GM12878 (cell line): Measurements from ENCODE around the gene CEACAM8. TPM values are rescaled to one million over a fixed set of nuclear protein-coding genes. Genes with fewer than 3 reads are reported as not detected.
"Not testable (repeated sequence)": the region's sequence is repeated elsewhere in the genome, so short reads cannot be mapped to it uniquely, and the experiment has no call there.

ENCODE experiments used
- ATAC-seq: fragments of 200-7000 bp; cut with Tn5 transposase; 3 replicates; pipeline ENCODE4 v1.9.1; 2020; ENCODE audit warnings: mild to moderate bottlenecking, moderate library complexity
- BruUV-seq: library from RNA; stranded (reverse); fragments of 400-500 nt; replicated peaks from 2 replicates; lab custom pipeline; 2021; lab: Mats Ljungman, UMichigan
- CTCF ChIA-PET: fragments of 300-600 bp; sonication (Branson Sonifier 250); formaldehyde crosslinking; extraction: SDS; loops from one replicate; lab custom pipeline; 2021; ENCODE audit warnings: inconsistent platforms; lab: Yijun Ruan, JAX
- POLR2A ChIA-PET: fragments of 350-600 bp; formaldehyde crosslinking; extraction: SDS; loops from one replicate; lab custom pipeline; 2021; ENCODE audit warnings: inconsistent platforms; lab: Charles Lee
- RAD21 ChIA-PET: fragments of 300-600 bp; sonication (Branson Sonifier 250); formaldehyde crosslinking; loops from one replicate; lab custom pipeline; 2023; ENCODE audit warnings: antibody characterized with exemption; ENCODE audit not compliant: unreplicated experiment; lab: Charles Lee
- SMC1A ChIA-PET: fragments of 300-600 bp; sonication (Branson Sonifier 250); formaldehyde crosslinking; loops from one replicate; lab custom pipeline; 2023; ENCODE audit not compliant: unreplicated experiment, uncharacterized antibody; lab: Charles Lee
- DNase-seq: peaks from one replicate; pipeline ENCODE4 v3.0.0-alpha.2; 2011; ENCODE audit warnings: low read depth, low spot score
- FAIRE-seq: peaks from 3 replicates; lab custom pipeline; 2011; peaks lifted over from hg19 to GRCh38; lab: Jason Lieb, UNC
- H2AFZ ChIP-seq: 2 replicates; pipeline ENCODE4 v1.6.0; 2011; ENCODE audit warnings: low read depth, low read length, control low read depth; ENCODE audit not compliant: control insufficient read depth
- H3K27ac ChIP-seq: 2 replicates; pipeline ENCODE4 v1.5.1; 2011; ENCODE audit warnings: control low read depth; ENCODE audit not compliant: control insufficient read depth, insufficient read depth
- H3K27me3 ChIP-seq, 2 experiments: replicated peaks in 1 of 2; 2 replicates each; pipeline versions ENCODE4 v1.6.0 to v1.6.1; 2011; ENCODE audit warnings: low read length in 1 of 2; ENCODE audit not compliant: control insufficient read depth in 2 of 2, insufficient read depth in 2 of 2
- H3K36me3 ChIP-seq, 2 experiments: 2 replicates each; pipeline ENCODE4 v1.5.1; 2011; ENCODE audit warnings: low read length in 1 of 2; ENCODE audit not compliant: control insufficient read depth in 2 of 2, insufficient read depth in 2 of 2
- H3K4me1 ChIP-seq: 2 replicates; pipeline ENCODE4 v1.6.1; 2011; ENCODE audit warnings: mild to moderate bottlenecking, low read length, moderate library complexity, mixed read lengths; ENCODE audit not compliant: control insufficient read depth, insufficient read depth
- H3K4me2 ChIP-seq: 2 replicates; pipeline ENCODE4 v1.6.0; 2011; ENCODE audit warnings: control low read depth; ENCODE audit not compliant: control insufficient read depth, insufficient read depth
- H3K4me3 ChIP-seq: fragments of 200-600 bp; sonication (generic); 2 replicates; pipeline ENCODE4 v1.5.1; 2016
- H3K79me2 ChIP-seq: 2 replicates; pipeline ENCODE4 v1.6.0; 2011; ENCODE audit warnings: low read length; ENCODE audit not compliant: control insufficient read depth, insufficient read depth
- H3K9ac ChIP-seq: 2 replicates; pipeline ENCODE4 v1.8.0; 2011; ENCODE audit warnings: low read length, control low read depth, mixed read lengths; ENCODE audit not compliant: control insufficient read depth, insufficient read depth
- H3K9me3 ChIP-seq: replicated peaks from 3 replicates; pipeline ENCODE4 v1.5.1; 2011; ENCODE audit warnings: mild to moderate bottlenecking, low read length; ENCODE audit not compliant: control insufficient read depth, insufficient read depth
- H4K20me1 ChIP-seq: 2 replicates; pipeline ENCODE4 v1.6.0; 2011; ENCODE audit not compliant: control insufficient read depth, insufficient read depth
- CEBPB ChIP-seq, 2 experiments: fragments of 150-350 bp in 1 of 2; IDR thresholded peaks; 2 replicates each; pipeline ENCODE4 v1.6.1; 2012 to 2014; ENCODE audit warnings: low read depth in 2 of 2, low read length in 2 of 2, borderline replicate concordance in 1 of 2, inconsistent platforms in 1 of 2
- CREM ChIP-seq: IDR thresholded peaks from 2 replicates; pipeline ENCODE4 v1.6.1; 2014; ENCODE audit warnings: antibody characterized with exemption, low read depth
- EZH2 ChIP-seq: IDR thresholded peaks from 2 replicates; pipeline ENCODE4 v1.6.1; 2012; ENCODE audit warnings: low read depth, mild to moderate bottlenecking, control low read depth, inconsistent platforms, low read length, borderline replicate concordance; ENCODE audit not compliant: control insufficient read depth
- MXI1 ChIP-seq: fragments of 150-350 bp; IDR thresholded peaks from 2 replicates; pipeline ENCODE4 v1.6.1; 2011; ENCODE audit warnings: low read depth, mild to moderate bottlenecking, inconsistent platforms, low read length, improper control_type of control experiment
- NR2C1 ChIP-seq: fragments of 450-650 bp; IDR thresholded peaks from 2 replicates; pipeline ENCODE4 v1.6.1; 2017; ENCODE audit warnings: antibody characterized with exemption, mild to moderate bottlenecking, moderate library complexity
- PML ChIP-seq: IDR thresholded peaks from 2 replicates; pipeline ENCODE4 v1.6.1; 2012; ENCODE audit warnings: low read length, inconsistent platforms
- SP1 ChIP-seq: IDR thresholded peaks from one replicate; pipeline ENCODE4 v1.6.1; 2011; ENCODE audit warnings: low read depth, low read length
- SUZ12 ChIP-seq: fragments of 200-600 bp; sonication (generic); IDR thresholded peaks from one replicate; pipeline ENCODE4 v1.6.1; 2018; ENCODE audit warnings: antibody characterized with exemption, mild to moderate bottlenecking; ENCODE audit not compliant: unreplicated experiment
- ZZZ3 ChIP-seq: IDR thresholded peaks from 2 replicates; pipeline ENCODE4 v1.6.1; 2011; ENCODE audit warnings: low read depth; ENCODE audit not compliant: control insufficient read depth, insufficient read length
- WGBS: methylation state at CpG from one replicate; pipeline ENCODE4 v1.1.6; 2016; ENCODE audit warnings: low lambda C conversion rate; ENCODE audit not compliant: insufficient replicate concordance, insufficient coverage; ENCODE audit errors: missing lambda C conversion rate; 5-methylcytosine and 5-hydroxymethylcytosine counted together
- in situ Hi-C: fragments of 300-500 bp; cut with MboI; formaldehyde crosslinking; loops from 9 replicates; pipeline ENCODE4 v1.14.3; 2018; ENCODE audit warnings: mixed read lengths
- intact Hi-C: fragments of 100-400 bp; cut with micrococcal nuclease; formaldehyde crosslinking; loops from one replicate; pipeline ENCODE4 v1.14.2; 2022; ENCODE audit not compliant: unreplicated experiment
- polyA plus RNA-seq, 11 experiments: library from polyadenylated mRNA; depleted of rRNA in 4 of 11; unstranded in 6 of 11; stranded (reverse) in 5 of 11; fragments of >200 nt; fragmentation: Nextera tagmentation in 4 of 11; fragmentation: Illumina TruSeq in 1 of 11; extraction: Ambion mirVana in 4 of 11; extraction: Trizol in 1 of 11; gene quantifications; 1 replicate in 1 of 11; 2 replicates in 10 of 11; pipeline versions ENCODE4 v1.2.1 to v1.2.3, GENCODE V29; 2011 to 2016; ENCODE audit warnings: inconsistent platforms in 2 of 11, missing spikeins in 2 of 11, low read depth in 1 of 11
- total RNA-seq, 4 experiments: library from RNA; depleted of rRNA in 3 of 4; stranded (reverse); fragments of >200 nt in 3 of 4; fragmentation: Illumina TruSeq in 1 of 4; extraction: Trizol in 1 of 4; gene quantifications; 2 replicates each; pipeline versions ENCODE4 v1.2.1 to v1.2.3, GENCODE V29; 2013 to 2021

CEACAM8 gene
- total and polyA plus RNA-seq, 10 of the 15 experiments (the other 5 are each of a cell fraction or from before 2014, with no cell fraction given) = 0.06 TPM; not detected in 9

DNA sequence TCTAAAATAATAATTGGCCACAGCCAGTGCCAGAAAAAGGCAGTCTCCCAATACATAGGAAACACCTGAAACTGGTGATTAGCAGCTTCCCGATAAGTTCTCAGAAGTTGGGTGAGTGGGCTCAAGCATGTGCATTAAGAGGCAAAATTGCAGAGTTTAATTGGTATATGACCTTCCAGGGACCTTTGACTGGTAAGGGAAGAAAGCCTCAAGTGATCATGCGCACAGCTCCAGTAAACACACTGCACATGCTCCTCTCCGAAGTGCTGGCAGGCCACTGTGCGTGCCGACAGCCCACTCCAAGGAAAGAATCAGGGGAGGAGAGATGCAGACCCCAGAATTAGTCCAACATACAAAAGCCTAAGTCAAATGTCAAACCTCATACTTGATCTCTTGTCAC lies 18.9 kb upstream of the CEACAM8 start:
- no peak for ATAC-seq
- CTCF ChIA-PET = interaction anchor here (1.4 kb wide), 1 partner anchor 84 kb away, joined by 3 read pairs; no protein-coding TSS in a partner anchor
- FAIRE-seq = no peak

GRCh38 chr19:42610401-42610915 lies 15.7 kb upstream of the CEACAM8 start:
- POLR2A ChIA-PET, RAD21 ChIA-PET, in situ Hi-C loops, H3K4me1 ChIP-seq, DNase-seq, H3K9me3 ChIP-seq, H3K36me3 ChIP-seq, H3K4me2 ChIP-seq, H3K27me3 ChIP-seq, FAIRE-seq, H3K27ac ChIP-seq, H3K9ac ChIP-seq, H2AFZ ChIP-seq, intact Hi-C loops, H3K79me2 ChIP-seq, BruUV-seq, ATAC-seq, CTCF ChIA-PET, H3K4me3 ChIP-seq, SMC1A ChIA-PET, H4K20me1 ChIP-seq: not testable (repeated sequence)
- WGBS = 50% methylated on average over 7 of the region's 33 CpGs

More for the DNA sequence above, 18.9 kb upstream of the CEACAM8 start:
- Histone ChIP-seq H3K9ac (no peak overlapping the region), H3K9me3 (no peaks in the 10 kb centered on the region), H3K27me3 (no peaks in the 10 kb centered on the region; a peak in 1 of 4 replicates), H3K36me3 (no peaks in the 10 kb centered on the region), H2AFZ (no peak overlapping the region), H3K4me2 (no peak overlapping the region), H4K20me1 (no peaks in the 10 kb centered on the region), H3K4me3 (no peak overlapping the region), H3K27ac (no peak overlapping the region), H3K4me1 (no peaks in the 10 kb centered on the region), H3K79me2 (no peaks in the 10 kb centered on the region)
- POLR2A ChIA-PET = no interaction called here
- SMC1A ChIA-PET = no interaction called here
- no peak for TF ChIP-seq SUZ12
- TF ChIP-seq PML = no peak
- TF ChIP-seq SP1 = no peak
- TF ChIP-seq EZH2 = no peak
- no peak for TF ChIP-seq MXI1
- no peak for TF ChIP-seq NR2C1
- TF ChIP-seq CREM = no peak
- TF ChIP-seq CEBPB (IDR thresholded peaks at IDR 0.05; ENCODE audit: borderline replicate concordance in 1 of 2, low read depth in 2 of 2, low read length in 2 of 2) = no peak
- no peak for TF ChIP-seq ZZZ3
- intact Hi-C loops (no loop called here), in situ Hi-C loops (no loop called here)
- RAD21 ChIA-PET = no interaction called here
- DNase-seq = no peak
- 58% methylated on average over 5 of the region's 5 CpGs for WGBS
- no TSS peak for BruUV-seq
